Ishikawa (cell line): ENCODE data around the gene SALL4.

Experiments used
- CEBPB ChIP-seq: IDR thresholded peaks from 2 replicates; pipeline ENCODE4 v1.6.1; 2012
- CREB1 ChIP-seq: IDR thresholded peaks from 2 replicates; pipeline ENCODE4 v1.6.1; 2012; ENCODE audit warnings: low read depth
- EP300 ChIP-seq: IDR thresholded peaks from 2 replicates; pipeline ENCODE4 v1.6.1; 2012; ENCODE audit warnings: borderline replicate concordance
- FOXM1 ChIP-seq: IDR thresholded peaks from 2 replicates; pipeline ENCODE4 v1.6.1; 2012; ENCODE audit warnings: low read depth, borderline replicate concordance
- MAX ChIP-seq: IDR thresholded peaks from 2 replicates; pipeline ENCODE4 v1.6.1; 2012
- NFIC ChIP-seq: IDR thresholded peaks from 2 replicates; pipeline ENCODE4 v1.6.1; 2012
- RAD21 ChIP-seq: IDR thresholded peaks from 2 replicates; pipeline ENCODE4 v1.6.1; 2012; ENCODE audit warnings: low read depth
- TAF1 ChIP-seq: IDR thresholded peaks from 2 replicates; pipeline ENCODE4 v1.6.1; 2012; ENCODE audit warnings: low read depth, mild to moderate bottlenecking
- TCF12 ChIP-seq: IDR thresholded peaks from 2 replicates; pipeline ENCODE4 v1.6.1; 2012; ENCODE audit warnings: low read depth
- TEAD4 ChIP-seq: IDR thresholded peaks from 2 replicates; pipeline ENCODE4 v1.6.1; 2012
- YY1 ChIP-seq: IDR thresholded peaks from 2 replicates; pipeline ENCODE4 v1.6.1; 2012; ENCODE audit warnings: low read depth
- ZBTB7A ChIP-seq: IDR thresholded peaks from 2 replicates; pipeline ENCODE4 v1.6.1; 2012; ENCODE audit warnings: low read depth
- TF ChIP-seq, protein P1 (sequence below): IDR thresholded peaks from 2 replicates; pipeline ENCODE4 v1.6.1; 2012; ENCODE audit warnings: low read depth, mild to moderate bottlenecking
- TF ChIP-seq, protein P2 (sequence below): IDR thresholded peaks from 2 replicates; pipeline ENCODE4 v1.6.1; 2012

GRCh38 chr20:51758978-51759544, 43.3 kb downstream of the SALL4 start:
- TF ChIP-seq, protein P1, sequence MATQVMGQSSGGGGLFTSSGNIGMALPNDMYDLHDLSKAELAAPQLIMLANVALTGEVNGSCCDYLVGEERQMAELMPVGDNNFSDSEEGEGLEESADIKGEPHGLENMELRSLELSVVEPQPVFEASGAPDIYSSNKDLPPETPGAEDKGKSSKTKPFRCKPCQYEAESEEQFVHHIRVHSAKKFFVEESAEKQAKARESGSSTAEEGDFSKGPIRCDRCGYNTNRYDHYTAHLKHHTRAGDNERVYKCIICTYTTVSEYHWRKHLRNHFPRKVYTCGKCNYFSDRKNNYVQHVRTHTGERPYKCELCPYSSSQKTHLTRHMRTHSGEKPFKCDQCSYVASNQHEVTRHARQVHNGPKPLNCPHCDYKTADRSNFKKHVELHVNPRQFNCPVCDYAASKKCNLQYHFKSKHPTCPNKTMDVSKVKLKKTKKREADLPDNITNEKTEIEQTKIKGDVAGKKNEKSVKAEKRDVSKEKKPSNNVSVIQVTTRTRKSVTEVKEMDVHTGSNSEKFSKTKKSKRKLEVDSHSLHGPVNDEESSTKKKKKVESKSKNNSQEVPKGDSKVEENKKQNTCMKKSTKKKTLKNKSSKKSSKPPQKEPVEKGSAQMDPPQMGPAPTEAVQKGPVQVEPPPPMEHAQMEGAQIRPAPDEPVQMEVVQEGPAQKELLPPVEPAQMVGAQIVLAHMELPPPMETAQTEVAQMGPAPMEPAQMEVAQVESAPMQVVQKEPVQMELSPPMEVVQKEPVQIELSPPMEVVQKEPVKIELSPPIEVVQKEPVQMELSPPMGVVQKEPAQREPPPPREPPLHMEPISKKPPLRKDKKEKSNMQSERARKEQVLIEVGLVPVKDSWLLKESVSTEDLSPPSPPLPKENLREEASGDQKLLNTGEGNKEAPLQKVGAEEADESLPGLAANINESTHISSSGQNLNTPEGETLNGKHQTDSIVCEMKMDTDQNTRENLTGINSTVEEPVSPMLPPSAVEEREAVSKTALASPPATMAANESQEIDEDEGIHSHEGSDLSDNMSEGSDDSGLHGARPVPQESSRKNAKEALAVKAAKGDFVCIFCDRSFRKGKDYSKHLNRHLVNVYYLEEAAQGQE: no peak
- TF ChIP-seq YY1 (no peak), RAD21 (no peak), NFIC (no peak), MAX (no peak), TCF12 (no peak), TEAD4 (no peak), ZBTB7A (no peak), TAF1 (no peak), EP300 (no peak), FOXM1 (no peak), CEBPB (no peak), CREB1 (no peak)
- TF ChIP-seq, protein P2, sequence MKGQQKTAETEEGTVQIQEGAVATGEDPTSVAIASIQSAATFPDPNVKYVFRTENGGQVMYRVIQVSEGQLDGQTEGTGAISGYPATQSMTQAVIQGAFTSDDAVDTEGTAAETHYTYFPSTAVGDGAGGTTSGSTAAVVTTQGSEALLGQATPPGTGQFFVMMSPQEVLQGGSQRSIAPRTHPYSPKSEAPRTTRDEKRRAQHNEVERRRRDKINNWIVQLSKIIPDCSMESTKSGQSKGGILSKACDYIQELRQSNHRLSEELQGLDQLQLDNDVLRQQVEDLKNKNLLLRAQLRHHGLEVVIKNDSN: no peak
